Activated T-cell treated with anti-CD3 and anti-CD28 coated beads for 1 hour (primary cell): ENCODE data around the gene C2CD4C.
"Not testable (repeated sequence)": the region's sequence is repeated elsewhere in the genome, so short reads cannot be mapped to it uniquely, and the experiment has no call there.

Experiments used
- DNase-seq: peaks from one replicate; pipeline ENCODE4 v3.0.0-alpha.2; 2020; ENCODE audit warnings: low read depth

Gene C2CD4C

GRCh38 chr19:438416-438958 lies 29.5 kb upstream of the C2CD4C start:
- no peak for DNase-seq

DNA sequence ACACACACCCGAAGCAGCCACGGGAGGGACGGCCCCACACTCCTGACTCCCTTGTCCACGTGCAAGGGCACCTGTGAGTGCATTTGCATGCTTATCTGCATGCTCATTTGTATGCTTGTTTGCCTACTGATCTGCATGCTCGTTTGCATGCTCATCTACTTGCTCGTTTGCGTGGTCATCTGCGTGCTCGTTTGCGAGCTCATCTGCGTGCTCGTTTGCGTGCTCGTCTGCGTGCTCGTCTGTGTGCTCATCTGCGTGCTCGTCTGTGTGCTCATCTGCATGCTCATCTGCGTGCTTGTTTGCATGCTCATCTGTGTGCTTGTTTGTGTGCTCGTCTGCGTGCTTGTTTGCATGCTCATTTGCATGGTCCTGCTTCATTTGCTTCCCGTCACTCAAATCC lies 28.1 kb upstream of the C2CD4C start:
- no peak for DNase-seq

- DNase-seq, result no peak
These were observed 27.5 kb upstream of the C2CD4C start for GRCh38 chr19:436413-436950.

DNA sequence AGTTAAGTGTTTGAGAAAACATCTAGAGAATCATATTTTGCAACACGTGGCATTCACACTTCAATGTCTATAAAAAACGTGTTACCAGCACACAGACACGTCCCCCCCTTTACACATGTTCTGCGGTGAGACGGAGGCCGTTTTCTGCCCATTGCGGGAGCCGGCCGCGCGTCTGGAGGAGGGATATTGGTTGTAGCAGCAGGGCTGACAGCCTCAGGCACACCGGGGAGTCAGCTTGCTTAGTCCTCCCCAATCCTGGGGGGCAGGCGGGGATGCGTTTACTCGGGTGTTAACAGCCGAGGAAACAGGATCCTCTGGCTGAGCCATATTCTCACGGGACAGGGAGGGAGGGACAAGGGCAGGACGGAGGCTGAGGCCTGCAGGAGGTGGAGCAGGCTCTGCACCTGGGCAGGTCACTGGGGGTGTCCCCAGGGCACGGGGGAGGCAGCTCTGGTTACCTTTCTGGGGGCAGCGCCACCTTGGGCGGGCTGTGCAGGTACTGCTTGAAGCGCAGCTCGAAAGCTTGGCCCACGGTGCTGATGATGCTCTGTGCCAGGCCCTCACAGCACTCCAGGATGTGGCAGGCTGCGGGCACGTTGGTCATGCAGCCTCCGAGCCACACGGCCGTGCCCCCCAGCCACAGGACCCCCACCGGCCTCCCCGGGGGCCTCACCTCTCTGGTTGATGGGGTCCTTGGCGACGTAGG lies 26.9 kb upstream of the C2CD4C start:
- no peak for DNase-seq

- DNase-seq, result no peak
These were observed 26.2 kb upstream of the C2CD4C start for GRCh38 chr19:435056-435706.

DNA sequence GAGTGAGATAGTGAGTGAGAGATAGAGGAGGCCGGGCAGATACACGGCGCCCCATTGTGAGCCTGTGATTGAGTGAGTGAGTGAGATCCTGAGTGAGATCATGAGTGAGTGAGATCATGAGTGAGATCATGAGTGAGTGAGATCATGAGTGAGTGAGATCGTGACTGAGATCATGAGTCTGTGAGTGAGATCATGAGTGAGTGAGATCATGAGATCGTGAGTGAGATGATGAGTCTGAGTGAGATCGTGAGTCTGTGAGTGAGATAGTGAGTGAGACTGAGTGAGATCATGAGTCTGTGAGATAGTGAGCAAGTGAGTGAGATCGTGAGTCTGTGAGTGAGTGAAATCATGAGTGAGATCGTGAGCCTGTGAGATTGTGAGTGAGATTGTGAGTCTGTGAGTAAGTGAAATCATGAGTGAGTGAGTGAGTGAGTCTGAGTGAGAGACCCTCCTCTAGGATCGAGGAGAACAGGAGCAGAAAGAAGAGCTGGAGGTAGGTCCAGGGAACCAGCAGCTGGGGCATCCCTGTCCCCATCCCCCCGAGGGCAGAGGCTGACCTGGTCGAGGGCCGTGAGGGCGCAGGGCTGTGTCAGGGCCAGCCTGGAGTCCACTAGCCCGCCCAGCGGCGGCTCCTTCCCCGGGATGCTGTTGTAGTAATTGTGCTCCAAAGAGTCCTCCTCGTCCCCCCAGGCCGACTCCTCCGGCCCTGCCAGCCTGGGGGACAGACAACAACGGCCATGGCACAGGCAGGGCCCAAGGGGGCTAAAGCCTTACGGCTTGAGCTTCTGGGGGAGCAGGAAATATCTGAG lies 25.4 kb upstream of the C2CD4C start:
- DNase-seq, result no peak

- no peak for DNase-seq
These were observed 21.8 kb upstream of the C2CD4C start for GRCh38 chr19:430701-431100.

DNA sequence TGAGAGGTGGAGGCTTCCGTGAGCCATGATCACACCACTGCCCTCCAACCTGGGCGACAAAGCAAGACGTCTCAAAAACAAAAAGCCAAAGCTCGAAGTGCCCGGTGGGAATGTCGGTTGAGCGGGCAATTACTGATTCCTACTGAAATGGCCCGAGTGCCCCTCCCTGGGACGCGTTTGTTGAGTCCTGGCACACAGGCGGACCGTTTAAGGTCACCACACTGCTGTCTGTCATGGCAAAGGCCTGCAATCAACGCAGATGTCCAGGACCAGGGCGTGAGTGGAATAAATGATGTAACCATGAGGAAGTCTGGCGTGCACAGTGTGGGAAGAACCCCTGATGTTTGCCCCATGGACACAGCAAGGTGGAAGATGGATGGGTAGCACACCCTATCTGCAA lies 19.2 kb upstream of the C2CD4C start:
- no peak for DNase-seq

GRCh38 chr19:427675-428074 lies 18.7 kb upstream of the C2CD4C start:
- DNase-seq, result not testable (repeated sequence)

DNA sequence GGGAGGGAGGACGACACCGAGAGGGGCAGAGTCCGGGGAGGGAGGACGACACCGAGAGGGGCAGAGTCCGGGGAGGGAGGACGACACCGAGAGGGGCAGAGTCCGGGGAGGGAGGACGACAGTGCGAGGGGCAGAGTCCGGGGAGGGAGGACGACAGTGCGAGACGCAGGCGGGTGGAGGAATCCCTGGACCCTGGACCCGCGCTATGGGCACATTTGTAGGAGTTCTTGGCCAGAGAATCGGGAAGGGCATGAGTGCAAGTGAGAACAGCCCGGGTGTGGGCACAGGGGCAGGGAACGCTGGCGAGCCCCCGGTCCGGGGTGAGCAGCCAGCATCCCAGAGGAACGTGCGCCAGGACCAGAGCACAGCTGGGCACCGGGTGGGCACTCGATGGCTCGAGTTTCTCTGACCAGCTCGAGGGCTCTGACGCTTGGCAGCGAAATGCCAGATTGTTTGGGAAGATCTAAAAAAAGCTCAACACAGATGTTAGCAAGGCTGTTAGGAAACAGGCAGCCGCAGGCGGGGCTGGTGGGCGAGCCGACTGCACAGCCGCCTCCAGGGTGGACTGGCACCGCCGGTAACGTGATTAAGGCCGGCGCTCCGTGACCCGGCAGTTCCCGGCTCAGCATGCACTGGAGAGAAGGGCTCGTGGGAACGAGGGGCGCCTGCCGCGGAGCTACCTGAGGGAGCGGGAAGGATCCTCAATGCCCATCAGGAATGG lies 17.9 kb upstream of the C2CD4C start:
- no peak for DNase-seq

GRCh38 chr19:425056-425455 lies 16.1 kb upstream of the C2CD4C start:
- DNase-seq, result no peak

GRCh38 chr19:424546-424945 lies 15.6 kb upstream of the C2CD4C start:
- DNase-seq, result no peak

DNA sequence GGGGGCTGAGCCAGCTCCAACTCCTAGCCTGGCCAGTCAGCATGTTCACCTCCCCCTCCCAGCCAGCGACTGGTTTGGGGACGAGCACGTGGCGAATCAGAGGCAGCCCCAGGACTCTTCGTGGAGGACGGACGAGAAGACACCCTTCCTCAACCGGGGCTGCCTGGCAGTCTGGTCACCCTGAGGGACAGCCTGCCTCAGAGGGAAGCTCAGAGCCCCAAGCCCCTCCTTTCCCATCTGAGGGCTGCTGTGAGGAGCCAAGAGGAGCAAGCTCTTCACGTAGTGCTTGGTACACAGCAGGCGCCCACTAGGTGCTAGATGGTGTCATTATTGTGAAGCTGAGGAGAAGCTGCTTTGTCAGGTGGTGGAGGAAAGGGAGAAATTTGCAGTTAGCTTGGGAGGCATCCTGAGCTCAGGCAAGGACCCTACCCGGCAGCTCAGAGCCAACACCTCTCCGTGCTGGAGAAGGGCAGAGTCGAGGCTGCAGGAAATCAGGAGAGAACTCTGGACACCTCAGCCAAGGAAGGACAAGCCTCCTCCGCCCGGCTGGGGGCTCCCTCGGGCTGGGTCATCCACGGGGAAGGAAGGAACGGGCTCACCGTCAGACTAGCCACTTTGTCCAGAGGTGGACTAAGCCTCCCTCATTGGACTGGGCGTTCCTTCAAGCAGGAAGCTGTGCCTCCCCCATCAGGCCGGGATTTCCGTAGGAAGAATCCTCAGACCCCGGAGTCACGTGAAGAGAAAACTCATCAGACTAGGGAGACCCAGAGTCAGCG lies 14.9 kb upstream of the C2CD4C start:
- no peak for DNase-seq

DNA sequence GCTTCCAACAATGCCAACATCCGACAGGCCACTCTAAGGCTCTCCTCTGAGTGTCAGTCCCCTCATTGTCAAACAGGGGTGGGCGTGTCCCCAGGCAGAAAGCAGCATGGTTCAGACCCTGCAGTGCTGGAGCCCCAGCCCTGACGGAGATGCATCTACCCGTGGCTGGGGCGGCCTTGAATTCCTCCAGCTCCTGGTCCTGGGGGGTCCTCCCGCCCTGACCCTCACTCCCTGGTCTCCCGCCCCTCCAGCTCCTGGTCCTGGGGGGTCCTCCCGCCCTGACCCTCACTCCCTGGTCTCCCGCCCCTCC lies 13.9 kb upstream of the C2CD4C start:
- DNase-seq, result not testable (repeated sequence)

DNA sequence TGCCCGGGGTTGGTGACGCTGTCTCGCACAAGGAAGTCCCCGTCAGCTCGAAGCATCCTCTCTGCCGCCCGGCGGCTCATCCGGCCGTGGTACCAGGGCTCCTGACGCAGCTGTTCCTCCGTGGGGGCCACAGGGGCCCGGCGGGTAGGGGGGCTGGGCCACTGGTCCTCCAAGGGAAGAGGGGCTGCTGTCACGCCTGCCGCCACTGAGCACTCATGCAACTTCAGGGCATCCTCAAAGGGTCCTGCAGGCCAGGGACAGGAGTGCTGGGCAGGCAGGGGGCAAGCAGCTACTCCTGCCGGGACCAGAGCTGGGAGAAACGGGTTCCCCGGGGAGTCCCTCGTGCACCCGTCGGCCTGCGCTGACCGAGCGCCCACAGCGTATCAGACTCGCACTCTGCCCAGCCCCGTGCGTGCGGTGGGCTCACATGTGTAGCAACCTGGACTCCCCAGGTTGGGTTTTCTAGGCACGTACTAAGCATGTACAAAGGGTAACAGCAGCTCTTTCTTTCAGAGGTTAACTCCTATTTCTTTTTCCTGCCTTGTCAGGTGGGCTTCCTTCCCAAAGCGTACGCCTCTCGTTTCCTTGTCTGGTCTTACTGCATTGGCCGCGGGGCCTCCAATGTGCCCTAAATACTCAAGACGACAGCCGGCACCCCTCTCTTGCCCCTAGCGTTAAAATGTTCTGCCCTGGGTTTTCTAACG lies 13.4 kb upstream of the C2CD4C start:
- DNase-seq, result no peak

- no peak for DNase-seq
These were observed 11.0 kb upstream of the C2CD4C start for GRCh38 chr19:419721-420515.

DNA sequence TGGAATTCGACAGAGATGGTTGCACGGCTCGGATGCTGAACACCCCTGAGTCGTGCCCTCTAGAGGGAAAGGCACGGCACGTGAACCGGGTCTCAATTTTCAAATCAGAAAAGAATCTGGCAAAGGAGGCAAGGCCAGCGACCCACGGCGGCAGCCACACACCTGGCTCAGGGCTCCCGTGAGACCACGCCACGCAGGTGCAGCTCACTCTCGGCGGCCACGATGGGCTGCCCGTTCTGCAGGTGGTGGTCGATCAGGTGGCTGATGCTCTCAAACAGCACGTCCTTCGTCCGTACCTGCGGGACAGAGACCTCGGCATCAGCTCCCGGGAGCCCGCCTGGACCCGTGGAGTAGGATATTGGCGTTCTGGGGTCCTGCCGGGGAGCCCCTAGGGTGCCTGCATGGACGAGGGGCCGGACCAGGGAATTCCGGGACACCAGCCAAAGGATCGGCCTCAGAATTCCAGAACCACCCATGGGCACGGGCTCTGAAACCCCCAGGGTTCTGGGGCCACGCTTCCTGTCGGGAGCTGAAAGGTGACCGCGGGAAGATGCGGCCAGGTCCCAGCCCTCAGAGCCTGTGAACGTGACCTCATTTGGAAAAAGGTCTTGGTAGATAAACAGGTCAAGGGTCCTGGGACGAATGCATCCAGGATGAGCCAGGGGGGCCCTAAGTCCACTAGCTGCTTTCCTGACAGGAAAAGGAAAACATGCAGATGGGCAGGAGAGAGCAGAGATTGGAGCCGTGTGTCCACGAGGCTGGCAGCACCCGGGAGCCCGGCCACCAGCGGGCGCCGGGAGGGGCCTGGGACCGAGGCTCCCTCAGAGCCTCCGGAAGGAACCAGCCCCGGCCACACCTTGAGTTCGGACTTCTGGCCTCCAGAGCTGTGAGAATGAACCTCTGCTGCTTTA lies 10.1 kb upstream of the C2CD4C start:
- DNase-seq, result no peak

GRCh38 chr19:416416-416815 lies 7.5 kb upstream of the C2CD4C start:
- DNase-seq, result no peak

GRCh38 chr19:415292-415691 lies 6.3 kb upstream of the C2CD4C start:
- no peak for DNase-seq
